Activated naive CD8-positive, alpha-beta T cell (primary cell): Measurements from ENCODE around the gene APOH.
A peak's percentile ranks its signal among the peaks of the same experiment; 100 is the strongest.

Experiments used
- H3K27ac Mint-ChIP-seq: one replicate; pipeline ENCODE4 v1.8.0; 2021; ENCODE audit warnings: mixed read lengths
- H3K27me3 Mint-ChIP-seq: one replicate; pipeline ENCODE4 v1.8.0; 2021; ENCODE audit warnings: mixed read lengths
- H3K36me3 Mint-ChIP-seq: one replicate; pipeline ENCODE4 v1.8.0; 2021; ENCODE audit warnings: mixed read lengths
- H3K4me1 Mint-ChIP-seq: one replicate; pipeline ENCODE4 v1.8.0; 2021; ENCODE audit warnings: low read depth, mixed read lengths
- H3K4me3 Mint-ChIP-seq: one replicate; pipeline ENCODE4 v1.8.0; 2021; ENCODE audit warnings: mild to moderate bottlenecking, mixed read lengths
- H3K9me3 Mint-ChIP-seq: one replicate; pipeline ENCODE4 v1.8.0; 2021; ENCODE audit warnings: low read depth, mixed read lengths

Gene APOH

DNA sequence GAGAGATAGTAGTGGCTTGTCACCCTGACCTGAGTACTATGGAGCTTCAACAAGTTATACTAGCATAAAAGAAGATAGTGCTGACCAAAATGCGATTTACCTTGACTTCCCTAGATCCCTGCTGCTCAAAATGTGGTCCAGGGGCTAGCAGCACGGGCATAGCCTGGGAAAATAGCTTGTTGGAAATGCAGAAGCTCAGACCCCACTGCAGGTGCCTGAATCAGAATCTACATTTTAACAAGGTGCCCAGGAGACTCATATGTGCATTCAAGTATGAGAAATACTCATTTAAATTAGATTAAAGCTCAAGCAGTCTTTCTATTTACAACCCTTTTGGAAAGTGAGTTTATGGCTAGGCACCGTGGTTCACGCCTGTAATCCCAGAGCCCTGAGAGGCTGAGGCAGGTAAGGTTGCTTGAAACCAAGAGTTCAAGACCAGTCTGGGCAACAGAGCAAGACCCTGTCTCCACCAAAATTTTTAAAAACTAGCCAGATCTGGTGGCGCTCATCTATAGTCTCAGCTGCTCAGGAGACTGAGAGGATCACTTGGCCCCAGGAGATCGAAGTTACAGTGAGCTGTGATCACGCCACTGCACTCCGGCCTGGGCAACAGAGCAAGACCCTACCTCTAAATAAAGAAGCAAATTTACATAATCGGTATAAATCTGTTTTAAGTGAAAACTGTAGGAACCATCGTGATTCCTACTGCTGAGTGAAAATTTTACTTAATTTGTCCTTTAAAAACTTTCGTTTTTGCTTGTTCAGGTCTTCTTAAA lies 7.3 kb downstream of the APOH start:
- peaks cover 1% of the 10 kb centered on the region for H3K4me1 Mint-ChIP-seq
- no peak overlapping the region for H3K27ac Mint-ChIP-seq
- no peak overlapping the region for H3K4me3 Mint-ChIP-seq
- H3K9me3 Mint-ChIP-seq, result no peaks in the 10 kb centered on the region
- peaks cover 7% of the 10 kb centered on the region for H3K27me3 Mint-ChIP-seq
- H3K36me3 Mint-ChIP-seq, result peaks cover 6% of the 10 kb centered on the region

DNA sequence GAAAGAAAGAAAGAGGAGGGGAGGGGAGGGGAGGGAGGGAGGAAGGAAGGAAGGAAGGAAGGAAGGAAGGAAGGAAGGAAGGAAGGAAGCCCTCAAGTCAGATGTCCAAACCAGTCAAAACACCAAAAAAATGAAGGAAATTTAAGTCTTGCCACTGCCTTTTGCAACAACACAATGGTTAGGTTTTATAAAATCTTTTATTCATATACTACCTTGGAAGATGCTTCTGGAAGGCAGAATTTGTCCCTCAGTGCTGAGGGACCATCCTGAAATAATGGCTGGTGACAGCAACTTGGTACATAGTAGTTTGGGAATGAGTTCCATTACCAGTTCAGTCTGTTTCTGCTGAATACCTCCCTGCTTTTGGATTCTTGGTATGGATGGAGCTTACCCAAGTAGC lies 7.9 kb downstream of the APOH start:
- peaks cover 1% of the 10 kb centered on the region for H3K4me1 Mint-ChIP-seq
- peaks cover 9% of the 10 kb centered on the region for H3K36me3 Mint-ChIP-seq
- H3K27me3 Mint-ChIP-seq, result peaks cover 7% of the 10 kb centered on the region
- no peak overlapping the region for H3K4me3 Mint-ChIP-seq
- H3K27ac Mint-ChIP-seq, result no peak overlapping the region
- H3K9me3 Mint-ChIP-seq, result no peaks in the 10 kb centered on the region

DNA sequence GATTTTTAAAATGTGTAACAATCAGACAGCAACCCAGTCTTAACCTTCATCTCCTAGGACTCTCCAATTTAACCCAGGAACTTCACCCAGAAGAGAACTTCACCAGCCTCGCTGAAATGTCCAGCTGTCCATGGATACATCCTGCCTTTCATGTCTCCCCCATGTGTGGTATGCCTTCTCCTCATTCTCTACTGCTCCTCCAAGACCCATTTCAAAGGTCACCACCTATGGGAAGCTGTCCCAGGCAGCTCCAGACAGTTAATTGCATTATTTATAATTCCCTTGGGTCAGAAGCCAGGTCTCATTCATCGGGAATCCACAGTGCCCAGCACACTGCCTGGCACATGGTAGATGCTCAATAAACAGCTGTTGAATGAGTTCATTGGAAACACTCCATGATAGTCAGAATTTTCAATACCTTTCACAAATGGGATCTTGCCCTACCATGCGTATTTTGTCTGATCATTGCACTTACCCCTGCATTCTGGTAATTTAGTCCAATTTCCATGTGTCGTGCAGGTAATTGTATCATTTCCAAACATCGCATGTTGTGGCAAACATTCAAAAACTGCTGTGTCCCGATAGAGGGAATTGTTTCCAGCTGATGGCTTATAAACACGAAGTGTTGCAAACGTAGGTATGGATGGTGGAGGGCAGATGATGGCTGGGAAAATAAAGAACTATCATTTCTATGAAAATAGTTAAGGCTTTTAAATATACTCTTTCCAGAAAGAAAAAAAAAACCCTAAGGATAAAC lies 9.0 kb downstream of the APOH start:
- H3K4me3 Mint-ChIP-seq, result no peak overlapping the region
- H3K36me3 Mint-ChIP-seq, result peaks cover 12% of the 10 kb centered on the region
- no peaks in the 10 kb centered on the region for H3K9me3 Mint-ChIP-seq
- peaks cover 1% of the 10 kb centered on the region for H3K4me1 Mint-ChIP-seq
- no peak overlapping the region for H3K27ac Mint-ChIP-seq
- H3K27me3 Mint-ChIP-seq, result peaks cover 7% of the 10 kb centered on the region

DNA sequence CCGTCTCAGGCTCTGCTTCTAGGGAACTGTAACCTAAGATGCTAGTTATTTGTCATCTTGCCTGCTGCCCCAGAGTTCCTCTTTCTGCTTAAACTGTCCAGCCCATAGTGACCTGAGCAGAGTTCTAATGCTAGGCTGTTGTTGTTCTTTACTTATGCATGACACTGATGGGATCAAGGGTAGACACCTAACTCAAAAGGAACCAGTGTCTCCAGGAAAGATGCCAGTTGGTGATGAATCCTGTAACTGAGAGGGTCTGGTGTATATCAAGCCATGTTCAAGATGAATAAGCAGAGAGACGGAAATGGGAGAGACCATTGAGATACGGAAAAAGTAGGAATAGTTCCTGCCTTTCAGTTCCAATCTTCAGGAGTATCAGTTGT lies 13.7 kb downstream of the APOH start:
- peaks cover 9% of the 10 kb centered on the region for H3K36me3 Mint-ChIP-seq
- H3K27me3 Mint-ChIP-seq, result peaks cover 5% of the 10 kb centered on the region
- H3K27ac Mint-ChIP-seq, result no peak overlapping the region
- no peak overlapping the region for H3K4me3 Mint-ChIP-seq
- H3K4me1 Mint-ChIP-seq, result peaks cover 1% of the 10 kb centered on the region
- no peaks in the 10 kb centered on the region for H3K9me3 Mint-ChIP-seq

DNA sequence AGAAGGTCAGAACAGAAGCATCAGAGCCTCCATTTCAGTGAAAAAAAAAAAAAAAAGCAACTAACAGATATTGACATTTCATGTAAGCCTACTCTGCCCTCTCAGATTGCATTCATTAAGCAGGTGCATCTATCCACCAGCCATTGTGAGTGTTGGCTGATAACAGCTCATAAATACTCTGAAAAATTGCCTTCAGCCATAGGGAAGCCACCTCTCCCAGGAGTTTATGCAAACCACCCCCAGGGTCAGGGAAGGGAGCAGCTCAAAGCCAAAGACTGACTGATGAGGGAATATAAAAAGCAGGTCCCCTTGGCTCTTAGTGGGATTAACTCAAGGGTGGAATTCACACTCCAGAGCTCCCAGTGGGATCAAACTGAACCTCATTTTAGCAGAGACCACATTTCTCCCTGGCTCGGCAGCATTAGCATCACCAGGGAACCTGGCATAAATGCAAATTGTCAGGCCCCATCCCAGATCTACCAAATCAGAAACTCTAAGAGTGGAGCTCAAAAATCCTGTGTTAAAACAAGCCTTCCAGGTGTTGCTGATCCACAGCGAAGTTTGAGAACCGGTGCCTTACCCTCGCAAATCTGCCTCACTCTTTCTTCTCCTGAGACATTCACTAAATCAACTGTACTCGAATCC lies 14.2 kb downstream of the APOH start:
- H3K36me3 Mint-ChIP-seq, result peaks cover 9% of the 10 kb centered on the region
- H3K4me1 Mint-ChIP-seq, result no peaks in the 10 kb centered on the region
- H3K4me3 Mint-ChIP-seq, result no peak overlapping the region
- H3K27ac Mint-ChIP-seq, result no peak overlapping the region
- no peaks in the 10 kb centered on the region for H3K9me3 Mint-ChIP-seq
- peaks cover 3% of the 10 kb centered on the region for H3K27me3 Mint-ChIP-seq

DNA sequence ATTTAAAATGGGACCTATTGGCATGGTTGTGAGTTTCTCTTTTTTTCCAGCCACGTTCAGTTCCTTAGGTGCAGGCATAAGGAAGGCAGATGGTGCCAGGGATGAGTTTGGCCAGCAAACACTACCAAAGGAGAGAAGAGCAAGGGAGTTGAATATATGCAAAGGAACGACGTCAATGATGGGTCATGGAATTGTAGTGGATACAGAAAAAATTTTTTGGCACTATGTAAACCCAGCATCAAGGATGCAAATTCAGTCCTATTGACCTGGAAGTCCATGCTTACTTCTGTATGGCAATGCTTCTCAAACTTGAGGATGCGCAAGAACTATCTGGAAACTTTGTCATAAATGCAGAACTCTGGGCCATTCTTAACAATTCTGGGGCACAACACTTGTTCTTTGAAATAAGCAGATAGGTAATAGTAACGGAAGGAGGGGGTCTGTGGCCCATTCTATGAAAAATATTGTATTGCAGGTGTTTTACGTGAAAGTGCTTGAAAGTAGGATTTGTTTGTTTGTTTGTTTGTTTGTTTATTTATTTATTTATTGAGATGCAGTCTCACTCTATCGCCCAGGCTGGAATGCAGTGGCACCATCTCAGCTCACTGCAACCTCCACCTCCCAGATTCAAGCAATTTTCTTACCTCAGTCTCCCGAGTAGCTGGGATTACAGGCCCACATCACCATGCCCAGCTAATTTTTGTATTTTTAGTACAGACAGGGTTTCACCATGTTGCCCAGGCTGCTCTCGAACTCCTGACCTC lies 18.0 kb downstream of the APOH start:
- H3K4me1 Mint-ChIP-seq, result peaks cover 2% of the 10 kb centered on the region
- peaks cover 5% of the 10 kb centered on the region for H3K9me3 Mint-ChIP-seq
- H3K27me3 Mint-ChIP-seq, result no peaks in the 10 kb centered on the region
- H3K4me3 Mint-ChIP-seq, result no peak overlapping the region
- no peak overlapping the region for H3K27ac Mint-ChIP-seq
- peaks cover 3% of the 10 kb centered on the region for H3K36me3 Mint-ChIP-seq

DNA sequence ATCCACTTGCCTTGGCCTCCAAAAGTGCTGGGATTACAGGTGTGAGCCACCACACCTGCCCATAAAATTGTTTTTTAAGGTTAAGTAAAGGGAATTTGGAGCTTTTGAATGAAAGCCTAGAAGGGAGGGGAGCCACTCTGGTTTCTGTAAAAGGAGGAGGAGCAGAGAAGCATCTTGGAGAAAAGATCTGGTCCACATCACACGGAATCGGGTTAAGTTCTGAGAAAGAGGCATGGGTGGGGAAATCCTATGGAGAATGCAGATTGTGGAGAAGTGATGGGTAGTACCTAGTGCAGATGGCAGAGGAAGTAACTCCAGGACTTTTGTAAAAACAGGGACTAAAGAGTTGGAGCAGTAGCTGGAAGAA lies 19.0 kb downstream of the APOH start:
- H3K9me3 Mint-ChIP-seq, result peaks cover 5% of the 10 kb centered on the region
- H3K27ac Mint-ChIP-seq, result no peak overlapping the region
- H3K36me3 Mint-ChIP-seq, result no peaks in the 10 kb centered on the region
- no peak overlapping the region for H3K4me3 Mint-ChIP-seq
- peaks cover 2% of the 10 kb centered on the region for H3K4me1 Mint-ChIP-seq
- no peaks in the 10 kb centered on the region for H3K27me3 Mint-ChIP-seq

DNA sequence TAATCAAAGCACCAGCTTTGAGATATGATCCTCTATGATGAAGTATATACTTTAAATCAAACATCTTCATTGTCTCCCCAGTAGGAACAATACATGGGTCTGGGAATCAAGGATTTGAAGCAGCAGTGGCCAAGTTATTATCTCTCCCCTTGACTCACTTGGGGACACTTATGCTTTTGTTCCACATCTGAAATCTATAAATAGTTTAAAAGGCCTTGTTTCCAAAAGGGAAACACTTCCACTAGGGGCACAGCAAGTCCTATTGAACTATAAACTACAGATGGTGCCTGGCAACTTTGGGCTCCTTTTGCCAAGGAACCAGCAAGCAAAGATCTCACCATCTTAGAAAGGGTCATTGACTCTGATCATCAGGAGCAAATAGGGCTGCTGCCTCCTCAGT lies 21.3 kb downstream of the APOH start:
- peaks cover 5% of the 10 kb centered on the region for H3K9me3 Mint-ChIP-seq
- H3K27me3 Mint-ChIP-seq, result no peaks in the 10 kb centered on the region
- peaks cover 3% of the 10 kb centered on the region for H3K36me3 Mint-ChIP-seq
- no peak overlapping the region for H3K4me3 Mint-ChIP-seq
- peaks cover 2% of the 10 kb centered on the region for H3K4me1 Mint-ChIP-seq
- no peak overlapping the region for H3K27ac Mint-ChIP-seq

DNA sequence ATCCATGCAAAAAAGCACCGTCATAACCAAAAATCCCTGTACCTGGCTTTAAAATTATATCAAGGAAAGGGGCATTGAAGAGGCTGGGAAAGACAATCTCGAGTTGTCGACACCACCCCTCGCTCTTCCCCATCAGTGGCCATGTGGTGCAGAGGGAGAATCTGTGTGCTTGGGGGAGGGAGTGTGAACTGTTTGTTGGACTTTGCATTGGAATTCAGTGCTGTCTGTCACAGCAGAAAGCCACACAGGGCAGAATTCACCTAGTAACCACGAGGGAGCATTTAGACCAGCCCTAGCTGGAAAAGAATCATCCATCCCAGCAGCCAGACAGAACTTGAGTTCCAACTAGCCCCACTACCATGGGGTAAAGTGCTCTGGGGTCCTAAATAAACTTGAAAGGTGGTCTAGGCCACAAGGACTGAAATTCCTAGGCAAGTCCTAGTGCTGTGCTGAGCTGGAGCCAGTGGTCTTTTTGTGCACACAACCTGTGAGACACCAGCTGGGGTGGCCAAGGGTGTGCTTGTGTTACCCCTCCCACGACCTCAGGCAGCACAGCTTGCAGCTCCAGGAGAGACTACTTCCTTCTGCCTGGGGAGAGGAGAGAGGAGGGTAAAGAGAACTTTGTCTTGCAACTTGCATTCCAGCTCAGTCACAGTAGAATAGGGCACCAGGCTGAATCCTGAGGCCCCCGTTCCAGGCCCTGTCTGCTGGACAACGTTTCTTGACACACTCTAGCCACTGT lies 25.8 kb downstream of the APOH start:
- peaks cover 4% of the 10 kb centered on the region for H3K9me3 Mint-ChIP-seq
- no peaks in the 10 kb centered on the region for H3K27me3 Mint-ChIP-seq
- H3K4me3 Mint-ChIP-seq, result no peak overlapping the region
- peaks cover 18% of the 10 kb centered on the region for H3K4me1 Mint-ChIP-seq
- no peak overlapping the region for H3K27ac Mint-ChIP-seq
- peaks cover 3% of the 10 kb centered on the region for H3K36me3 Mint-ChIP-seq

DNA sequence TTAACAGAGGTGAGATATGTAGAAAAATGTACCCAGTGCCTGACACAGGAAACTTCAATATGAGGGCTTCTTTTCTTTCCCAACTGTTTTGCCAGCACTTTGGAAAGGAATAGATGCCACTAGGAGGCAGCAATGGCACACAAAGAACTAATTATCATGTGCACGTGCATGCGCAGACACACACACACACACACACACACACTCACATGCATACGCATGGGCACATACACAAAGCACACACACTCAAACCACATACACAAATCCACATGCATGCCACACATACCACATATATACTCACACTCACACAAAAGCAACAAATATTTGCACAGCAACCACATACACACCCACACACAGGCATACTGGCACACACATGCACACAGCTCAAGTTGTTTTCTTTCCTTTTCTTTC lies 28.5 kb downstream of the APOH start:
- H3K4me1 Mint-ChIP-seq, result peaks cover 18% of the 10 kb centered on the region
- H3K9me3 Mint-ChIP-seq, result no peaks in the 10 kb centered on the region
- H3K27me3 Mint-ChIP-seq, result no peaks in the 10 kb centered on the region
- no peak overlapping the region for H3K27ac Mint-ChIP-seq
- peaks cover 3% of the 10 kb centered on the region for H3K36me3 Mint-ChIP-seq
- H3K4me3 Mint-ChIP-seq, result no peak overlapping the region

DNA sequence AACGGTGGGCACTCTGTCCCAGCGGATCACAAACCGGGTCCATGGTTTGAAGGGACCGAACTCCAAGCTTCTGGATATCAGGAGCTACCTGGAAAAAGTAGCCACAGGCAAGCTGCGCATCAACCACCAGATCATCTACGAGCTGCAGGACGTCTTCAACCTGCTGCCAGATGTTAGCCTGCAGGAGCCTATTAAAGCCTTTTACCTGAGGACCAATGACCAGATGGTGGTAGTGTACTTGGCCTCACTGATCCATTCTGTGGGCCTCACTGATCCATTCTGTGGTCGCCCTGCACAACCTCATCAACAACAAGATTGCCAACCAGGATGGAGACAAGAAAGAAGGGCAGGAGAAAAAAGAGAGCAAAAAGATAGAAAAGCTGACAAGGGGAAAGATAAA lies 31.0 kb downstream of the APOH start:
- H3K27me3 Mint-ChIP-seq, result no peaks in the 10 kb centered on the region
- no peaks in the 10 kb centered on the region for H3K36me3 Mint-ChIP-seq
- peaks cover 19% of the 10 kb centered on the region for H3K4me1 Mint-ChIP-seq
- H3K27ac Mint-ChIP-seq, result no peak overlapping the region
- H3K9me3 Mint-ChIP-seq, result no peaks in the 10 kb centered on the region
- H3K4me3 Mint-ChIP-seq, result no peak overlapping the region

DNA sequence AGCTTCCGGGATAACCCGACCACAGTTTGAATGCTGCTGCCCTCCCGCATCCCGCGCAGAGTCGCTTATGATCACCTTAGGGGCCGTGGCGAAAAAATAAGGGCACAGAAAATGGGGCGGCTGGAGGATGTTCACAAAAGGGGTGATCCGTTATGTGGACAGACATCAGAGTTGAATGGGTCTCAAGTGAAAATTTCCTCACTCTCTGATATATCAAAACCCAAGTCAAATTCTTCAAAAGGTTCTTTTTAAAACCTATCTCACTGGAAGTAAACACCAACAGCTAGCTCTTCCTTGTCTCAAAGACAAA lies 36.9 kb downstream of the APOH start:
- Mint-ChIP-seq H3K9me3 (no peaks in the 10 kb centered on the region), H3K36me3 (no peaks in the 10 kb centered on the region), H3K27me3 (no peaks in the 10 kb centered on the region), H3K4me1 (peaks cover 20% of the 10 kb centered on the region), H3K4me3 (peak overlapping the region; percentile 84), H3K27ac (peak overlapping the region; percentile 82)

DNA sequence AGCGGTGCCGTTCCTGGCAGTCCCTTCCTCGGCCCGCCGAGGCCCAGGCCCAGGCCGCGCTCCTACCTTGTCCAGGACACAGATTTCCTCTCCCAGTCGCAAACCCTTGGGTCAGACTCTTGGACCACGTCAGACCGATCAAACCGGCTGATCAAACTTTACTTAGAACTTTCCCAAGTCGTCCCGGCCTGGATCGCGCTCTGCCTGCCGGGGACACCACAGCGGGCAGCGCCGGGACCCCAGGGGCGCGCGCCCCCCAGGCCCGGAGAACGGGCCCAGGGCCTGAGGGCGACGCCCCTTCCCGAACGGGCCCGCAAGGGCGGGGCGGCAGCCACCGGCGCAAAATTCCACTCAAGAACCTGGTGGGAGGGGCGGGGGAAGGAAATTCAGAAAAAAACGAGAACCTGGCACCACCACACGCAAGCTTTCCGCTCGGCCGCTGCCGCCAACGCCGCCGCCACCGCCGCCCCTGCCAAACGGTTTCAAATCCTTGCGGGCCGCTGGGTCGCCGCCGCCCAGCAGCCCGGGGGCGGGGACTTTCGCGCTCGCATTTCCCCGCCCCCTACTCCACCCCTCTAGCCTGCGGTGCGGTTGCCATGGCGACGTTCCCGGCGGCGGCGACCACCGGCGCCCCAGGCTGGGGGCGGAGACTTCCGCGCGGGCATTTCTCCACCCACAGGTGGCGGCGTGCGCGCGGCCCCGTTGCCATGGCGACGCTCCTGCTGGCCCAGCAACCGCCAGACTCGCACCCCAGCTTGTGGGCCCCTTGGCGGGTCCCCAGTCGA lies 37.4 kb downstream of the APOH start, which contains the start of gene CEP112:
TSS of gene CEP112 (minus strand) at position 541 of the 785 bp plus-strand sequence.
- Mint-ChIP-seq H3K4me1 (peaks cover 20% of the 10 kb centered on the region), H3K27ac (peak within 1 kb of the TSS; percentile 82), H3K4me3 (peak within 1 kb of the TSS; percentile 87), H3K27me3 (no peaks in the 10 kb centered on the region), H3K9me3 (no peaks in the 10 kb centered on the region), H3K36me3 (no peaks in the 10 kb centered on the region)
